Stimulated activated CD4-positive, alpha-beta T cell treated with anti-CD3 and anti-CD28 coated beads, Interleukin-15, amount 100 ng/mL, for 1 hour (primary cell): Measurements from ENCODE around the gene NEAT1.

Experiments used
- DNase-seq, 2 donors: peaks; one replicate each; pipeline ENCODE4 v3.0.0-alpha.2; 2020; ENCODE audit warnings: low read depth in 1 of 2, low spot score in 1 of 2

Gene NEAT1

GRCh38 chr11:65433657-65434056, 11.1 kb downstream of the NEAT1 start:
- DNase-seq: no peak

- DNase-seq: no peak
Measured at GRCh38 chr11:65434057-65434666, 11.6 kb downstream of the NEAT1 start.

- no peak for DNase-seq
Measured at GRCh38 chr11:65434667-65435410, 12.2 kb downstream of the NEAT1 start.

GRCh38 chr11:65435411-65435931, 12.9 kb downstream of the NEAT1 start:
- no peak for DNase-seq

GRCh38 chr11:65435981-65436411, 13.4 kb downstream of the NEAT1 start:
- DNase-seq: no peak

GRCh38 chr11:65436412-65437032, 13.9 kb downstream of the NEAT1 start:
- no peak for DNase-seq

- DNase-seq: no peak
Measured at GRCh38 chr11:65437436-65438227, 15.0 kb downstream of the NEAT1 start.

- no peak for DNase-seq
Measured at GRCh38 chr11:65438257-65439151, 15.9 kb downstream of the NEAT1 start.

GRCh38 chr11:65439331-65440181, 17.0 kb downstream of the NEAT1 start:
- DNase-seq: no peak

- no peak for DNase-seq
Measured at GRCh38 chr11:65440831-65441499, 18.4 kb downstream of the NEAT1 start.

GRCh38 chr11:65442842-65443331, 20.3 kb downstream of the NEAT1 start:
- DNase-seq: no peak

GRCh38 chr11:65444314-65445051, 21.9 kb downstream of the NEAT1 start:
- no peak for DNase-seq

GRCh38 chr11:65445101-65445603, 22.6 kb downstream of the NEAT1 start:
- no peak for DNase-seq

GRCh38 chr11:65445604-65446445, 23.2 kb downstream of the NEAT1 start:
- DNase-seq: no peak

- DNase-seq: no peak
Measured at GRCh38 chr11:65446446-65447277, 24.1 kb downstream of the NEAT1 start.

- DNase-seq: no peak
Measured at GRCh38 chr11:65448074-65448417, 25.4 kb downstream of the NEAT1 start.
